Skeletal muscle satellite cell (primary cell): ENCODE data around the gene ZFP36L2.
A peak's percentile ranks its signal among the peaks of the same experiment; 100 is the strongest.

Source experiments
- H3K27me3 ChIP-seq: 2 replicates; pipeline ENCODE4 v1.7.0; 2013; ENCODE audit warnings: low read length; ENCODE audit not compliant: control insufficient read depth, insufficient read depth
- H3K36me3 ChIP-seq: 2 replicates; pipeline ENCODE4 v1.7.0; 2013; ENCODE audit warnings: mild to moderate bottlenecking, control low read depth, low read length; ENCODE audit not compliant: insufficient read depth
- H3K4me1 ChIP-seq: 2 replicates; pipeline ENCODE4 v1.7.0; 2013; ENCODE audit warnings: low read length; ENCODE audit not compliant: control insufficient read depth, insufficient read depth
- H3K4me2 ChIP-seq: 2 replicates; pipeline ENCODE4 v1.7.0; 2013; ENCODE audit warnings: mild to moderate bottlenecking, low read length
- H3K4me3 ChIP-seq: 2 replicates; pipeline ENCODE4 v1.7.0; 2013; ENCODE audit warnings: low read length
- H3K9ac ChIP-seq: 2 replicates; pipeline ENCODE4 v1.7.0; 2013; ENCODE audit warnings: mild to moderate bottlenecking, low read depth, low read length, moderate library complexity
- H3K9me3 ChIP-seq: replicated peaks from 2 replicates; pipeline ENCODE4 v1.7.0; 2013; ENCODE audit warnings: mild to moderate bottlenecking, control low read depth, low read length

ZFP36L2 gene

DNA sequence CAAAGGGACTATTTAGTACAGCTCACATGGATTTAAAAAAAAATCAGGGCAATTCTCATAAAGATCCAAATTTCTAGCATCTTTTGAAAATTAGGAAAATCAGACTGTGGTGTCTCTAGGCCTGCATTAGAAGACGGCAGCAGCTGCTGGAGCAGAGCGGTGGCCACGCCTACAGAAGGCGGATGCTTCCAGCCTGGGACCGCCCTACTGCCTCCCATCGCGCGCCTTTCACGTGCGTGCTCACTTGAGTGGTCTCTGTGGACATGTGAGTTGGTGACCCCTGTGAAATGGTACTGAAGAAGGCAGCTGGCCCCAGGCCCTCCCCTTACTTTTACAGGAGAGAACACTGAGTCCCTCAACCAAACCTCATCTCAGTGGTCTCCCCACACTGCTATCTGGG is 15.2 kb upstream of the ZFP36L2 start:
- no peaks in the 10 kb centered on the region for H3K36me3 ChIP-seq
- H3K27me3 ChIP-seq = no peaks in the 10 kb centered on the region
- H3K9me3 ChIP-seq = no peaks in the 10 kb centered on the region
- no peak overlapping the region for H3K4me2 ChIP-seq
- H3K9ac ChIP-seq = no peak overlapping the region
- peaks cover 20% of the 10 kb centered on the region for H3K4me1 ChIP-seq
- no peak overlapping the region for H3K4me3 ChIP-seq

DNA sequence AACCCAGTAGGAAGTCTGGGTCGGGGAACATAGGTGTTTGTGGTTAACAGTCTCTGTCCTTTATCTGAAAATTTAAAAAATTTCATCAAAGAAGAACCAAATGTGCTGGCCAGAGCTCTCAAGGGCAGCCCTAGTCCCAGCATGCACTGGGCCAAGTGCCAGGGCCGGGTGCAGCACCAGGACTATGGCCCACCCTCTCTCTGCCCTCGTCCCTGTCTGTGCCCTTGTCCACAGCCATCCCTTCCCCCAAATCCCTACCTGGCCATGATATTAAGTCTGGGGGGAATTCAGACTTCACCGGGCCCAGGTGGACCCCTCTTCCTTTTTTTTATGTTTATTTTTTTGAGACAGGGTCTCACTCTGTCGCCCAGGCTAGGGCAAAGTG is 14.4 kb upstream of the ZFP36L2 start:
- no peak overlapping the region for H3K4me2 ChIP-seq
- no peaks in the 10 kb centered on the region for H3K9me3 ChIP-seq
- H3K9ac ChIP-seq = no peak overlapping the region
- no peak overlapping the region for H3K4me3 ChIP-seq
- peaks cover 20% of the 10 kb centered on the region for H3K4me1 ChIP-seq
- H3K36me3 ChIP-seq = no peaks in the 10 kb centered on the region
- no peaks in the 10 kb centered on the region for H3K27me3 ChIP-seq

DNA sequence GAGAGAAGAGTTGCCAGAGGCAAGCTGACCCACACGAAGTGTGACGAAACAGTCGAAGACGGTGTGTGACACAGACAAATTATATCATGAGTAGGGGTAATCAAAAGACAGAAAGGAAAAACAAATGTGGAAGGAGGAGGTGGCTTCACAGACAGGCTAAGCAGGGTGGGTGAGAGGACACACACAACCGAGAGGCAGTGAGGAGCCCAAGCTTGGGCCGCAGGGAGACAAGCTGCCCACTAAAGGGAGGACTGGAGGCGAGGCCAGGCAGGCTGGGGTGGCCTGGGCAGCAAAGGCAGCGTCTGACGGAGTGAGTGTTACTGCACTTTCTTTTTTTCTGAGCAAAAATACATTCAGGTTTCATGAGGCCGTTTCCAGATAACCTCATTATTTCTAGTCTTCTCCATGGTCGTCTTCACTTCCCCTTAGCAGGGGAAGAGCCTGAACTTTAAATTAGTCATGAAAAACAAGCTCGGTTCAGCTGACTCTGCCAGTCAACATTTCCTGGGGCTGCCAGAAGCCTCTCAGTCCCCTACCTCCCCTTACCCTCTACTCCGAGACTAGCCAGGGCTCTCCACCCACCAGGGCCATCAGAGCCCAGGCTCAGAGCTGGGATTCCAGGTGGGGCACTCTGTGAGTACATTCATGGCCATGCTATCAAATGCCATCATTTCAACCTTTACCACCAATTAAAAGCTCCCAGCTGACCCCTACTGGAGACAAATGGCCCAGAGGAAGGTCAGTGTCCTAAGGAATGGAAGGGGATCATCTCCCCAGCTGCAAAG is 13.8 kb upstream of the ZFP36L2 start:
- Histone ChIP-seq H3K9ac (no peak overlapping the region), H3K36me3 (no peaks in the 10 kb centered on the region), H3K4me3 (no peak overlapping the region), H3K9me3 (no peaks in the 10 kb centered on the region), H3K27me3 (no peaks in the 10 kb centered on the region), H3K4me1 (peaks cover 20% of the 10 kb centered on the region), H3K4me2 (no peak overlapping the region)

DNA sequence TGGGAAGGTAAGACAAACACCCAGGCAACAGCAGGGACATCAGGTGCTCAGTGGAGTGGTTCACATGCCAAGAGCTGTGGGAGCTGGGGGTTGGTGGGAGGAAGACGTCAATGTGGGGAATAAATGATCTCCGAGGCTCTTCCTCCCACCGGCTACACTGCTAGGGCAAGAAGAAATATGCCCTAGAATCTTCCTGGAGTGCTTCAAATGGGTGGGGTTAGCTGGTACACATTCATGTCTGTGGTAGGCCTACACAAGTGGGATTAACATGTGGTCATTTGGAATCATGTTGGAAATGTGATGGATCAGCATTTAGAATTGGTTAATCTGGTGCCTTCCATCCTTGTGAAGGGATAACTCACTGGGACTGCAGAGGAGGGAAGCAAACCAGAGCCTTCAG is 12.4 kb upstream of the ZFP36L2 start:
- H3K27me3 ChIP-seq = no peaks in the 10 kb centered on the region
- H3K4me1 ChIP-seq = peaks cover 20% of the 10 kb centered on the region
- H3K36me3 ChIP-seq = no peaks in the 10 kb centered on the region
- no peak overlapping the region for H3K4me3 ChIP-seq
- no peaks in the 10 kb centered on the region for H3K9me3 ChIP-seq
- H3K9ac ChIP-seq = no peak overlapping the region
- no peak overlapping the region for H3K4me2 ChIP-seq

GRCh38 chr2:43238176-43238575 is 11.8 kb upstream of the ZFP36L2 start:
- H3K4me2 ChIP-seq = peak overlapping the region; percentile 8

DNA sequence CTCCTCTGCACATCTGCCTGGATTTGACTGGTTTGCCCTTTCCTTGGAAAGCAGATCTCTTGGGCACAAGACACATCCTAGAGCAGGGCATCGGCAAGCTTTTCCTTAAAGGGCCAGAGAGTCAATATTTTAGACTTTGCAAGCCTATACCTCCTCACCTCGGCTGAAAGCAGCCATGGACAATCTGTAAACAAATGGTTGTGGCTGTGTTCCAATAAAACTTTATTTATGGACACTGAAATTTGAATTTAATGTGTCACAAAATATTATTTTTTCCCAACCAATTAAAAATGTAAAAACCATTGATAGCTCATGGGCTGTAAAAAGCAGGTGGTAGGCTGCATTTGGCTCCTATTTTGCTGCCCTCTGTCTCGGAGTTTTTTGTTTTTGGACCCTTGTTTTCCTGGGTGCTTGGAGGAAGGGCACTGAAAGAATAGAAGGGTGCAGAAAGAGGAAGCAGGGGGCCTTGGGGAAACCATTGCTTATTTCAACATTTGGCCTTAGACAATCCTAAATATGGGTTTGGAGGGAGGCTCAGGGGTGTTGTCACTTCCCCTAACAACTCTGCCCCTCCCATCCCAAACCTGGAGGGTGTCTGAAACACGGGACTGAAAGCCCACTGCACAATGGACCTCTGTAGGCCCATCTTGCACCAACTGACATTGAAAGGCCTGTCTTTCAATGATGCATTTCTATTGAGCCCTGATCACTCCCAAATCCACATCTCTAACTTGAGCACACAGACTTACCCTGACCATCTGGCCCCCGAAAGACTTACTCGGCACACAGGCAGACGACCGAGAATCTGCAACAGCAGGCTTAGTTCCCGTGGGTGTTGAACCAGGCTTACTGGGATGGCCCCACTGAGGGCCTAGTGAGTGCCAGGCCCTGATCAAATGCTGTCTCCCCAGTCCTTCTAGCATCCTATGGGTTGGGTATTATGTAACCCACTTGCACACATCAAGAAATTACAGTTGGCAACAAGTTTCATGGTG is 7.1 kb upstream of the ZFP36L2 start:
- Histone ChIP-seq H3K4me3 (no peak overlapping the region), H3K9me3 (no peaks in the 10 kb centered on the region), H3K36me3 (peaks cover 16% of the 10 kb centered on the region), H3K4me1 (peaks cover 15% of the 10 kb centered on the region), H3K4me2 (no peak overlapping the region), H3K9ac (no peak overlapping the region), H3K27me3 (no peaks in the 10 kb centered on the region)

More at GRCh38 chr2:43238176-43238575, 11.8 kb upstream of the ZFP36L2 start:
- H3K9me3 ChIP-seq = no peaks in the 10 kb centered on the region
- no peaks in the 10 kb centered on the region for H3K36me3 ChIP-seq
- H3K4me3 ChIP-seq = no peak overlapping the region
- peaks cover 20% of the 10 kb centered on the region for H3K4me1 ChIP-seq
- H3K27me3 ChIP-seq = no peaks in the 10 kb centered on the region
- no peak overlapping the region for H3K9ac ChIP-seq

GRCh38 chr2:43230951-43231827 is 4.8 kb upstream of the ZFP36L2 start:
- Histone ChIP-seq H3K4me3 (no peak overlapping the region), H3K4me2 (no peak overlapping the region), H3K36me3 (peaks cover 16% of the 10 kb centered on the region), H3K27me3 (no peaks in the 10 kb centered on the region), H3K4me1 (peaks cover 21% of the 10 kb centered on the region), H3K9me3 (no peaks in the 10 kb centered on the region), H3K9ac (no peak overlapping the region)

GRCh38 chr2:43230351-43230885 is 4.0 kb upstream of the ZFP36L2 start:
- Histone ChIP-seq H3K9me3 (no peaks in the 10 kb centered on the region), H3K9ac (no peak overlapping the region), H3K27me3 (no peaks in the 10 kb centered on the region), H3K36me3 (peaks cover 19% of the 10 kb centered on the region), H3K4me3 (no peak overlapping the region), H3K4me2 (no peak overlapping the region), H3K4me1 (peaks cover 21% of the 10 kb centered on the region)

DNA sequence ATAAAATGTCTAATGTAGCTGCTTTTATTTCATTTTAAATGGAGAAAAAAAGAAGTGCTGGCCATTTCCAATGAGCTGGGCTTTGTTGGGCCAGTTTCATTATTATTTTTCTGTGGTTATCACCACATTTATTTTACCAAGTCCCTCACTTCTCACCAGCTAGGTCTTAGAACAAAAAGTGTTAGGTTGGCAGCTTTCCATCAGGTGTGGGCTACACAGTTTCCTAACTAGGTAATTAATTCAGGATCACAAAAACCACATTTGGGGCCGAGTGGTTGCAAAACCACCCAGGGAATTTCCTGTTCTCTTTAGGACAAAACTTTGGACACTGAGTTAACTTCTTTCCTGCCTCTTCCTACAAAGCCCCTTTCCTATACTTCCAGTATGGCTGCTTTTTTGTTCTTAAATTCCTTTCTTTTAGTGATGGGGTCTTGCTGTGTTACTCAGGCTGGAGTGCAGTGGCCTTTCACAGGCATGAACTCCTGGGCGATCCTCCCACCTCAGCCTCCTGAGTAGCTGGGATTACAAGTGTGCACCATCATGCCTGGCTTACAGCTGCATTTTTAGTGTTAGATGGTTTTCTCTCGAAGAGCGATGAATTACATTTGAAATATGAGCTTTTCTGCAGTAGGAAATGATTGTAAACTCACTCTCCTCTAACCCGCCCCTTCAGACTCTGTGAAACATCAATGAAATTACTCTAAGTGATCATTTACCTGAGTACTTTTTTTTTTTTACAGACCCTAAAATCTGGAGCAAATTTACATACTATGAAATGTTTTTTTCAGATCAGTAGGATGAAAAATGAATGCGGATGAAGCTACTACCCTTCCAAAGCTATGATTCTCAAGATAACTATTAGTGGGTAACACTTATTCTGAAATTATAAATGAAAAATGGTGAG is 2.6 kb upstream of the ZFP36L2 start:
- Histone ChIP-seq H3K36me3 (peaks cover 33% of the 10 kb centered on the region), H3K4me2 (peak overlapping the region; percentile 96), H3K4me3 (no peak overlapping the region), H3K9me3 (no peaks in the 10 kb centered on the region), H3K9ac (peak overlapping the region; percentile 99), H3K27me3 (no peaks in the 10 kb centered on the region), H3K4me1 (peaks cover 21% of the 10 kb centered on the region)

GRCh38 chr2:43228321-43228751 is 1.9 kb upstream of the ZFP36L2 start:
- H3K4me1 ChIP-seq = peaks cover 21% of the 10 kb centered on the region
- H3K4me3 ChIP-seq = peak overlapping the region; percentile 86
- no peaks in the 10 kb centered on the region for H3K9me3 ChIP-seq
- no peaks in the 10 kb centered on the region for H3K27me3 ChIP-seq
- peaks cover 40% of the 10 kb centered on the region for H3K36me3 ChIP-seq
- H3K9ac ChIP-seq = peak overlapping the region; percentile 99
- H3K4me2 ChIP-seq = peak overlapping the region; percentile 96
